Measurements from ENCODE around the gene CACNA1B.
"Not testable (repeated sequence)": the region's sequence is repeated elsewhere in the genome, so short reads cannot be mapped to it uniquely, and the experiment has no call there.

CACNA1B gene

DNA sequence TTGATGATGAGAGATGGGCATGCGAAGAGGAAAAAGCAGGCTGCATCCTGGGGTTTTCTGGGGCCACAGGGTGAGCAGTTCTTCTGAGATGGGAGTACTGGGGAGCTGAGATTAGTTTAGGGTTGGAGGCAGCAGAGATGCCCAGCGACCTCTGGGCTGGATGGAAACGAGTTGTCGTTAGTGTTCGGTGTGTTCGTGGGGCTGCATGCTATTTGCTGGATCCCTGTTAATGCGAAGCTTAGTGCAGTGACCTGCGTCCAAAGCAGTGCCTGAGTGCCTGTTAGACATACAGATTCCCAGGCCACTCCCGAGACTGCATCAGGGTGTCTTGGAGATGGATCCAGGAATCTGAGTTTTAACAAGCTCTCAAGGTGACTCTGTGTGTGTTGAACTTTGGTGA lies 201.3 kb downstream of the CACNA1B start:
- no peak for DNase-seq

DNA sequence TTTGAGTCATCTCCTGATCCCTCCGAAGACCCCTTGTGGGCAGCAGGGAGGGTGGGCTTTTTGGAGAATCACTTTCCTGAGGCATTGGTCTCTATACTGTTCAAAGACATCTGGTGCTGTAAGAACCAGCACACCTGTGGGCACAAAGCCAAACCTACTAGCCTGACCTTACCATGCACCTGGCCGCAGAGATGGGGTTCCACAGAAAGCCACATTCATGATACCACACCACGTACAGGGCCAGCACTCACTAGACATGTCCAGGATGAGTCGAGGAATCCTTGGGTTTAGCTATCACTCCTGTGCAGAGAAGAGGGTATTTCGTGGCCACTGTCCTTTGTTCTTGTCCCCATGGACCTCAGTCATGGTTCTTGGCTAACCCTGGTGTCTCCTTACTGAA lies 203.4 kb downstream of the CACNA1B start:
- DNase-seq, result no peak

DNA sequence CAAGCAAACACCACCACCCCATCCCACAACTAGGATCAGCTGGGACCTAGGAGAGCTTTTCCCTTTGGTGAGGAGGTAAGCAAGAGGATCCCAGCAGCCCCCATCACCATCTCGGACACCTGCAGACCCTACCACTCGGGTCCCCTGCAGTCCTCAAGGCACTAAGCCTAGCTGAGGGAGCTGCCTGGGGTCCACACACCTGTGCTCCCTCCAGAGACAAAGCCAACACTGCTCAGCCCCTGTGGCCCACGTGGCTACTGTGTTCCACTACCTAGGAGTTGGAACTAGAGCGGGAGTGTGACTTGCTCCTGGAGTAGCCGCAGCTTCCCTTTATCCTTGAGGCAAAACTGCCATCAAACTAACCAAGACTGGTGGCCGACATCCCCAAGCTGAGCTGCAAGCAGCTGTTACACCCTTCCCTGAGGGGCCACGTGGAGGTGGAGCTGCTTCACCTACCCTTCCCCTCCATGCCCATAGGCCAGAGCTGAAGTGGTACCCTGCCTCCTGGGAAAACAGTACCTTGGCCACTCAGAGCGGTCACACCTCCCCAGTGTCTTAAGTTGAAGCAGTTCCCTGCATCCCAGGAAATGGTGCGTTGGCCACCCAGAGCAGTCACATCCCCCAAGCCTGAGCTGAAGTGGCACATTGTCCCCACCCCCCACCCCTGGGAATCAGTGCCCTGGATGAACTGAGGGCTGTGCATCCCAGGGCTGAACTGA lies 205.5 kb downstream of the CACNA1B start:
- DNase-seq, result no peak

DNA sequence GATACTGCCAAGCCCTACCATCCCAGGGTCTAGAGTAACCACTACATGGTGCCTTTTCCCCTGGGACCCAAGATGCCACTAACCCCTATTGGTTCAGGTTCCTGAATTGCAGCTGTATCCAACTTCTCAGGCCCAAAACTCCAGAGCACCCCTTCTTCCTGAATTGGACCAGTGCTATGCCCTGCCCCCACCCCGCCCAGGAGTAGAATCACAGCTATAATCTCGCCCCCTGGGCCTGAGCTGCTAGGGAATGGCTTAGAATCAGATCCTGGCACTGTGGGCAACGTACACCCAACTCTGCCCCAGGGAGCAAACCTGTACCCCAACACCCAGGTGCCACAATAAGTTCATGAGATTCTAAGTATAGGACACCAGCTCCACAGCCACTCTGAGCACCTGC lies 206.3 kb downstream of the CACNA1B start:
- DNase-seq, result no peak

DNA sequence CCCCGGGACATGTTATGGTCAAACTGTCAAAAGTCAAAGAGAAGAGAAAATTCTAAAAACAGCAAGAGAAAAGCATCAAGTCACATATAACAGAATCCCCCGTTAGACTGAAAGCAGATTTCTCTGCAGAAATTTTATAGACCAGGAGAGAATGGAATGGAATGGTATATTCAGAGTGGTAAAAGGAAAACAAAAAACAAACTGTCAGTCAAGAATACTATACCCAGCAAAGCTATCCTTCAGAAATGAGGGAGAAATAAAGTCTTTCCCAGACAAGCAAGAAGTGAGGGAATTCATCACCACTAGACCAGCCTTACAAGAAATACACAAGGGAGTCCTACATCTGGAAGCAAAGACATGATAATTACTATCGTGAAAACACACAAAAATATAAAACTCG lies 208.0 kb downstream of the CACNA1B start:
- no peak for DNase-seq

DNA sequence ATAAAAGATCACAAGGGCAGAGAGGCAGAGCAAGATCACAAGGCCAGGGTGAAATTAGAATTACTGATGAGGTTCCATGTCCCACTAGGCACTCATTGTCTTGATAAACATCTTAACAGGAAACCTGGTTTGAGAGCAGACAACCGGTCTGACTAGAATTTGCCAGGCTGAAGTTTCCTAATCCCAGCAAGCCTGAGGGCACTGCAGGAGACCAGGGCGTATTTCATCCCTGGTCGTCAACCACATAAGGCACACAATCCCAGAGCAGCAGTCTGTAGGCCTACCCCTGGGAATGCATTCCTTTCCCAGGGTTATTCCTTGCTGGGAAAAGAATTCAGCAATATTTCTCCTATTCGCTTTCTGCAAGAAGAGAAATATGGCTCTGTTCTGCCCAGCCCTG lies 214.5 kb downstream of the CACNA1B start:
- not testable (repeated sequence) for DNase-seq

DNA sequence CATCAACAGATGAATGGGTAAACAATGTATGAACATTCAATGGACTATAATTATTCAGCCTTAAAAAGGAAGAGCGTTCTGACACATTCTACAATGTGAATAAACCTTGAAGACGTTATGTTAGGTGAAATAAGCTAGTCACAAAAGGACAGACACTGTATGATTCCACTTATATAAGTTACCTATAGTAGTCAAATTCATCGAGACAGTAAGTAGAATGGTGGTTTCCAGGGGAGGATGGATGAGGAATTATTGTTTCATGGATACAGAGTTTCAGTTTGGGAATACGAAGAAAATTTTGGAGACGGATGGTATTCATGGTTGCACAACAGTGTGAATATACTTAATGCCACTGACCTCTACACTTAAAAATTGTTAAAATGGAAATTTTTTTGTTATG lies 216.4 kb downstream of the CACNA1B start:
- no peak for DNase-seq

DNA sequence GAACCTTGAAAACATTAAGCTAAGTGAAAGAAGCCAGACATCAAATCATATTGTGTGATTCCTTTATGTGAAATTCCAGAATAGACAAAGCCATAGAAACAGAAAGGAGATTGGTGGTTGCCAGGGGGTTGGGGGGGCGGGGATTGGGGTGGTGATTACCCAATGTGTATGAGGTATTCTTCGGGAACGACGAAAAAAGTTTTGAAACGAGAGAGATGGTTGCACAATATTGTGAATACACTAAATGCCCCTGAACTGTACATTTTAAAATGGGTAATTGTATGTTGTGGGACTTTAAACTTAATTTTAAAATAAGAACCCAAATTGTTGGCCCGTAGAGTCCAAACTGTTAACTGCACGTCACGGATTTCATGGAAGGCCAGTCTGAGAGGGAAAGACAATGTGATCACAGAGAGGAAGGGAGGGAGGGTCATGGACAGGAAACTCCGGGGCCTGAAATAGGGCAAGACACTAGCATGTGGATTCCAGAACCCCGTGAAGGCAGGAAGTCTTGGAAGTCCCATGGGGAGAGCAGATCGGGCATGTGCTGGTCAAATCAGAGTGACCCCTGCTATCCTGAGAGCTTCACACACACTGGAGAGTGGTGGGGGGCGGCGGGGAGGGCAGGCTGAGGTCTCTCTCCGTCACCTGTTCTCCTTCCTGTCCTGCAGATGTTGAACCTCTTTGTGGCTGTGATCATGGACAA lies 218.4 kb downstream of the CACNA1B start:
- DNase-seq, result no peak

DNA sequence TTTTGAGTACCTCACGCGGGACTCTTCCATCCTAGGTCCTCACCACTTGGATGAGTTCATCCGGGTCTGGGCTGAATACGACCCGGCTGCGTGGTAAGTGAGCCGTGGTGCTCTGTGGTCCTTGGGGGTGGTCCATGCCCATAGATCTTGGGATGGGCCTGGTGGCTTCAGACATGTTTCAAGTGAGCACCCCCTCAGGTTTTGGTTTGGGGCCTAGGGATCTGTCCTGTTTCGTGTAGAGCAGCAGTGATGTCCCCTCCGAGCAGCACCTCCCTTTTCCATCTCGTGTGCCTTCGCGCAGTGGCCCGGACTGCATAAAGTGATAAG lies 218.9 kb downstream of the CACNA1B start:
- no peak for DNase-seq

DNA sequence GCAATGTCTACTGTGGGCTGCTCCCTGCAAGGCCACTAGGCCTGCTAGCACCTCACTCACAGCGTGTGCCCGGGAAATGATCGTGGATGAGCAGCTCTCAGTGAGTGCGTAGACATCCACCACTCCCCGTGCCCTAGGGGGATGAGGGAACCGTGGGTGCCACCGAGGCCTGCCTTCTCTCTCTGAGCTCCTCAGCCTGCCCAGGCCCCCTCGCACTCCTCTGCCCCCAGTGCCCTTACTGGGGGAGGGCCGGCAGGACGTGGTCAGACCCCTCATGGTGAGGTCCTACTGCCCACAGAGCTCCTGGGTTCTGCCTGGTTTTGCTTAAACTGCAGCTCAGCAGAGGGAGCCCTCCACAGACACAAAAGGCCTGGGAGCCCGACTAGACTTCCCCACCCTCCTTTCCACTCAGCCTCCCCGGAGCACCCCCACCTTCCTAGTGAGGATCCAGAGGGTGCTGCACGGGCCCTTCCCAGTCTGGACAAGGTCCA lies 220.0 kb downstream of the CACNA1B start:
- no peak for DNase-seq

DNA sequence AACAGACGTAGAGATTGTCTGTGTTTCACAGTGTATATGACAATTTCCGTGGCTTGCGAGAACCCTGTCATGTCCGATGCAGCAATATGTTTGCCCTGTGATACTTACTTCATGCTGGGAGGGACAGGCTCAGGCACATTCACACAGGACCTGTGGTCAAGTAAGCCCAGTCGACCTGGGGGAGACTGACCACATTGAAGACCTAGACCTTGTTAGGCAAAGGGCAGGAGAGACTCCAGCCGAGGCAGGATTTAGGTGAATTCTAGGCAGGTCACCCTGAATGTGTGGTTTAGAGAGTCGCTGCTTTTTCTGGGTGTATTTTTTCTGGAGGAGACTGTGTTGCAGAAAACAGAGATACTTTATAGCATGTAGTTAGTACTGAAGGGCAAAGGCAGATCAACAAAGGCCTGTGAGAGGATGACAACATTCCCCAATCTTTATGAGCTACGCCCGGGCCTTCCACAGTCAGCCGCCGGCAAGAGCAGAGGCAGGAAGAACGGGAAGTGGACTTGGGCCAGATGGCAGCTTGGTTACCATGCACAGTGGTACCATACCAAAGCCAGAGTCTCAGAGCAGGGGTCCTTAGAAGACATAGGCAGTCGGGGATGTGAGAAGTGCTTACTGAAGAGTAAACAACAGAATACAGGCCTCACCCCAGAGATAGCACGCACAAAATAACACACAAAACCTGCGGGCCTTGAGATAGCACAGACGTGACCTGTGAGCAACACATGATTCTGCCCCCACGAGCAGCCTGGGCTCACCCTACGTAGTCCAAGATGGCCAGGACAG lies 220.7 kb downstream of the CACNA1B start:
- DNase-seq, result no peak

DNA sequence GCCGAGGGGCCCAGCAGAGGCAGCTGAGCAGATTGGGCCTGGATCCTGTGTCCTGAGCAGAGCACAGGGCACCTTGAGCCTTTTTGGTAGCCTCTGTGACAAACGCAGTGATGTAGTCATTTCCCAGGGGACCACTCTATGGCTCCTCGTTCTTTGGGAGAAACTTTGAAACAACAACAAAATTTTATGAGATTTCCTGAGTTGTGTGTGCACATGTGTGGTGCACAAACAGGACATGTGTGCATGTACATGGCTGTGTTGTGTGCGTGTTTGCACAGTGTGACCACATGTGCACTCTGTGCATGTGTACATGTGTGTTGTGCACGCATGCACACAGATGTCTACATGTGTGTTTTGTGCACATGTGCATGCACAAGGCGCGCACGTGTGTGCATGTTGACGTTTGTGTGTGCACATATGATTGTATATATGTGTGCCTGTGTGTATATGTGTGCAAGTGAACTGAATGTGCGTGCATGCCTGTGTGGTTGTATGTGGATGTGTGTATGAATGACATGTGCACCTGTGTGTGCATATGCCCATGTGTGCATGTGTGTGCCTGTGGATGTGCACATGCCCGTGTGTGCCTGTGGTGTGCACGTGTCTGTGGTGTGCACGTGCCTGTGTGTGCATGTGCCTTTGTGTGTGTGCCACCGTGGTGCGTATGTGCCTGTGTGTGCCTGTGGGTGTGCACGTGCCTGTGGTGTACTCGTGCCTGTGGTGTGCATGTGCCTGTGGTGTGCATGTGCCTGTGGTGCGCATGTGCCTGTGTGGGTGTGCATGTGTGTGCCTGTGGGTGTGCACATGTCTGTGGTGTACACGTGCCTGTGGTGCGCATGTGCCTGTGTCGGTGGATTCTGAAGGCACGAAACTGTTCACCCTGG lies 221.6 kb downstream of the CACNA1B start:
- DNase-seq, result no peak

DNA sequence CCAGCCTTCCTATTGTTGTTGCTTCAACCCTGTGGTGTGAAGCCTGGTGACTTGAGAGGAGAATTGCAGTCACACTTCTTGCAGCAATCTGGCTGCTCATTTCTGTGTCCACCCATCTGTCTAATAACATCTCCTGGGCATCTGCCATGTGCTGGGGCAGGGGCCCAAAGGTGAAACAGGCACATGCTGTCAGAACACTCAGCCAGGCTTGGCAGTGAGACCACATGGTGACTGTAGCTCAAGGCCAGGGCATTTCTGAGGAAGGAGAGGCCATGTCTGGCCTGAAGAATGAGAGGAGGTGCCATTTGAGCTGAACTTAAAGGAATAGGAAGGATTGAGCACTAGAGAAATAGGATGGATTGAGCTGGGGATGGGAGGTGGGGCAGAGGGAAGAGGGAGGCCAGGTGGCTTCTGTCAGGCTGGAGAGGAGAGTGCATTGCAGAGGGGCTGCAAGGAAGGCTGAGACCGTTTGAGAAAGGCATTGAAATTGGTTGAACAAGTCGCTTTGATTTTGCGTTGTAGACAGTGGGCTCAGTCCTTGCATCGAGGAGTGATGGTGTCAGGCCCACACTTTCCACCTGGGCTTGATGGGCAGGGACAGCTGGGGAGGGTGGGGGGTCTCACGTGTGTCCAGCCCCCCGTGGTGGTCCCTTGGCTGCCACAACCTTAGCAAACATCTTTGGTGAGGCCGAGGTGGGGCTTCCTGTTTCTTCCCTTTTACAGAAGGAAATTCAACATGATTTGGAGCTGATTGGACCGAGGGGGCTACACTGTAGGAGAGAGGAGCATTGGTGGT lies 222.4 kb downstream of the CACNA1B start:
- DNase-seq, result no peak

DNA sequence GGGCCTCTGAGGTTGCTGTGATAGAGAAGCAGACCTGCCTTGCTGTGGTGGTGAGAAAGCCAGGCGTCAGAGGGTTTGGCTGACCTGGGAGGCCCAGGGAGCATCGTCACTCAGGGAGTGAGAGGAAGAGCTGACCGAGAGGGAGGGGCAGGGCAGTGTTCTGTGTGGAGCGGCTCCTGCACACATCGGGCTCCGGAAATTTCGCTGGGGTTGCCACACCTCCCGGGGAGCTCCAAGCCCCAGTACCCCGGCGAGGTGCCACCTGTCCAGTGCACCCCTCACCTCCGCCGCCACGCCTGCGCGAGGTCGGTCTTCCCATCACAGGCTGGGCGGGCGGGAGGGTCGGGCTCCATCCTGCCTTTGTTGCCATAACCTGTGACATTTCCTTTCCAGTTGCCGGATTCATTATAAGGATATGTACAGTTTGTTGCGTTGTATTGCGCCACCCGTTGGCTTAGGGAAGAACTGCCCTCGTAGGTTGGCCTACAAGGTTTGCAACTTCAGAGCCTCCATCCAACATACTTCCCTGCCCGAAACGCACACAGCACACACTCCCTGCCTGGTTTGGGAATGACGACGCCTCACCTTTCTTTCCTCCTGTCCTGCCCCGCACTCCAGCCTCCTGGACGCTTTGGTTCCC lies 223.2 kb downstream of the CACNA1B start:
- no peak for DNase-seq

DNA sequence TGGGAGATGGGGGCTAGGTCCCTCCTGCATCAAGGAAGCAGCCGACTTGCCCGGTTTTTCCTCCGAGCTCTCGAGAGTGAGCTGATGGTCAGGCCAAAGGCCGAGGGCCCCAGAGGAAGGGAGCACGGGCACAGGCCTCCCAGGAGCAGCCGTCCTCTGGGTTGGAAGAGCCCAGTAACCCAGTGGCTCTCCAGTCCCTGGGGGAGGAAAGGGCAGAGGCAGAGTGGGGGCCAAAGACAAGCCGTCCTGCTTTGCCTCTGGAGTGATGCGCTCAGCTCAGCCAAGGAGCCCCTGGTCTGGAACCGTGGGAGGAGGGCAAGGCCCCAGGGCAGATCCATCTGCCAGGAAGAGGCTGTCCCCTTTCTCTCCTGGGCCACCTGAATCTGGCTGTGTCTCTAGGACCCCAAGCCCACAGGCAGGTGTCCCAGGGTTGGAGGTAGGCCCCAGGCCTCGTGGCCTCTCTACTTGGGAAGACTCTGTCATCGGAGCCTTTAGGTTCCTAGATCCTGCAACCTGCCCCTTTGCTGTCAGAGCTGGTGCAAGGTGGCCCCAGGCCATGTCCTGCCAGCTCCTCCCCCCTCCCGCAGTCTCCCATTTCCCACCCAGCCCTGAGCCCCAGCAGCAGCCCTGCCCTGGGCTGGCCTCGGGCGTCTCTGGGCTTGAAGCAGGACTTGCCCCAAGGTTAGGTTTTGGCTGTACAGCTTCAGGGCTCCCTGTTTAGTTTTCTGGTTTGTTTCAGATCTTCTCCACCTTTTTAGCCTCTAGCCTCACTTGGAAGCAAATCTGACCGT lies 224.1 kb downstream of the CACNA1B start:
- no peak for DNase-seq

DNA sequence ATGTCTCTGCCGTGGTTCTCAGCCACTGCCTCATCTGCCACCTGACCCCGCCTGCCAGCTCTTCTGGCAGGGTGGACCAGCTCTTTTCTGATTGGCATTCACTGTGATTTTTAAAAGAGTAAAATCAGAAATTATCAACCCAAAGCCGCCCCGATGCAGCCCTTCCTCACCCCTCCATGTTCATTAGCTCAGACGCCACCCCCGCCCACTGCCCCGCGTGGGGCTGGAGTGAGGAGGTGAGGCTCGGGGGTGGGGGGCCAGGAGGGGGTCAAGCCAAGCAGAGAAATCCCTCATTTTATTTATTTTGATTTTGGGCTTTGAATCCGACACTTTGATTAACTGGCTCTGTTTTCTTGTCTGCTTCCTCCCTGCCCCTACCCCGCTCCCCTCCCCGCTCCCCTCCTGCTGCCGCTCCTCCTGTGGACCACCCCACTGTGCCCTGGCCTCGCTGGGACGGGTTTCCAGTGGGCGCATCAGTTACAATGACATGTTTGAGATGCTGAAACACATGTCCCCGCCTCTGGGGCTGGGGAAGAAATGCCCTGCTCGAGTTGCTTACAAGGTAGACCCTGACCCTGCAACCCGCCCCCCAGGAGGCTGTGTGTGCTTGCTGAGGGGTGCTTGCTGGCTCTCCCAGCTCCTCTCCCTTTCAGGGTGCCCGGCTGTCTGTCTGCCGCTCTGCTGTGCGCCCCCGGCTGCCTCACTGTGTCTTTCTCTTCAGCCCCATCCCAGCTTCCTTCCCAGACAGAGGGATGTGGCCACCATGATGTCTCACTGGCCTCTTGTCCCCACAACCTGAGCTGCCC lies 224.9 kb downstream of the CACNA1B start:
- no peak for DNase-seq

DNA sequence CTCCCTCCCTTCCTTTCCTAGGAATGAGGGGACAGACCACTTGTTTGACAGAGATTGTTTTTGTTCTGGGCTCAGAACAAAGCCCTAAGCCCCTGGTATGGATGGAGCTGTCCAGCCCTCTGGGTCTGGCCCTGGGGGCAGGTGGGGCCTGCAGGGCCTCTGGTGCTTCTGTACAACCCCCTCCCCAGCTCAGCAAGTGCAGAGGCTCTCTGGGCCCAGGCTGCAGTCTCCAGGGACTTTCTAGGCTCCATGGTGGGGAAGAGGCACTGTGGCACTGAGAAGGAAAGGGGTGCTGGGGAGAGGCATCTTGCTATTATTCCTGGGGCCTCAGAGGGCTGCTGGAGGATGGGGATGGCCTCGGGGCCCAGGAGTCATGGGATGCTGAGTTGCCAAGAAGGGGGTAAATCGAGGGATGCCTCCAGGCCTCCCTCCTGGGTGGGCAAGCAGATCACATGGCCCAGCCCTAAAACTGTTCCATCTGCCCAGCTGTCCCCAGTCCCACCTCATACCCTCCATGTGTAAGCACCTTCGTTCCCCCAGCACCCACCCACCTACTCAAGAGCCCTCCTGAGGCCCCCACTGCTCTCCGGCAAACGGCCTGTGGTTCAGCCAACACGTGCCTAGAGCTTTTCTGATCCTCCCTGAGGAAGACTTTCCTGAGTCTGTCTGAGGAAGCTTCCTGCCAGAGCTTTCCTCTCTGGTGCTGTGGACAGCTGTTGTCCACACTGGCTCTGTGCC lies 225.7 kb downstream of the CACNA1B start:
- no peak for DNase-seq

DNA sequence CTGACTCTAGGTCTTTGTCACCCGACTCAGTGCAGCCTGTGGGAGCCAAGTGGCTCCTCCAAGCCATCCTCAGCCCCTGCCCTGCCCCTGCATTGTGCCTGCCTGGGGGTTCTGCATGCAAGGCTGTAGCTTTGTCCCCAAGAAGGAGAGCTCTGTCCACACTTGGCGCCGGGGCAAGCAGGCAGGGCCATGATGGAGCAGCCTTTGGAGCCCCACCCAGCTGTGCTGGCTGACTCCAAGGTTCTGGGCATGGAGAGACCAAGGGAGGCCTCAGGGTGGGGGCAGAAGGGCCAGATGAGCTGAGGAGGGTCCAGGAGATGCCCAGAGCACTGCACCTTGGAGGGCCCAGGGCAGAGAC lies 226.2 kb downstream of the CACNA1B start:
- DNase-seq, result no peak
